Mesodermal cell (in vitro differentiated cells): ENCODE results near the gene CAMK2B.
A peak's percentile ranks its signal among the peaks of the same experiment; 100 is the strongest.

ENCODE experiments used
- H3K27ac ChIP-seq: 2 replicates; pipeline ENCODE4 v1.7.0; 2013; ENCODE audit warnings: mild to moderate bottlenecking, low read depth, low read length, moderate library complexity; ENCODE audit not compliant: severe bottlenecking
- H3K36me3 ChIP-seq: 2 replicates; pipeline ENCODE4 v1.7.1; 2013; ENCODE audit warnings: mild to moderate bottlenecking, low read length, moderate library complexity; ENCODE audit not compliant: control insufficient read depth, insufficient read depth
- H3K4me1 ChIP-seq: one replicate; pipeline ENCODE4 v1.7.1; 2013; ENCODE audit warnings: mild to moderate bottlenecking, low read length; ENCODE audit not compliant: insufficient read depth, control insufficient read depth, poor library complexity, severe bottlenecking
- H3K4me3 ChIP-seq: 2 replicates; pipeline ENCODE4 v1.7.0; 2013; ENCODE audit warnings: low read length, control low read depth, mild to moderate bottlenecking; ENCODE audit not compliant: insufficient read depth, poor library complexity, severe bottlenecking; ENCODE audit errors: extremely low read depth
- H3K9me3 ChIP-seq: 2 replicates; pipeline ENCODE4 v1.7.1; 2013; ENCODE audit warnings: mild to moderate bottlenecking, low read length, moderate library complexity; ENCODE audit not compliant: control insufficient read depth
- WGBS, 2 experiments: methylation state at CpG; one replicate each; pipeline ENCODE4 v1.1.5; 2013; ENCODE audit warnings: missing lambda C conversion rate in 2 of 2; ENCODE audit not compliant: insufficient coverage in 2 of 2; 5-methylcytosine and 5-hydroxymethylcytosine counted together

CAMK2B gene

DNA sequence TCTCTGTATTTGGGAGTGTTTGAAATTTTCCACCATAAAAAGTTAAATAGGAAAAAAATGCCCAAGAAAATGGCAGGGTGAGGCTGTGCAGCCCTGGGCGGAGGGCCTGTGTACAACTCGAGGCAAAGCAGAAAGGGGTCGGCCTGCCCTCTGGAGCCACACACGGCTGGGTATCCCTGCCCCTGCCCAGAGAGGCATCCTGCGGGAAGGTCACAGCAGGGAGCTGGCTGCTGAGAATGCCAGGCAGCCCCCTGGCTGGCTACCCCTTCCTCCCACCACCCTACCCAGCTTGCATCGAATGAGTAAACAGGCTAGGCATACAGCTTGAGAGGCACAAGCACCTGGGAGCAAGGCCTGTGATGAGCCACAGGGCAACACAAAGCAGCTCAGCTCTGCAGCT, 46.1 kb downstream of the CAMK2B start:
- Histone ChIP-seq H3K4me1 (peaks cover 9% of the 10 kb centered on the region), H3K27ac (no peak overlapping the region), H3K36me3 (no peaks in the 10 kb centered on the region), H3K4me3 (no peak overlapping the region), H3K9me3 (no peaks in the 10 kb centered on the region)
- 75 to 77% methylated on average over 5 to 6 of the region's 6 CpGs for WGBS, 2 experiments

DNA sequence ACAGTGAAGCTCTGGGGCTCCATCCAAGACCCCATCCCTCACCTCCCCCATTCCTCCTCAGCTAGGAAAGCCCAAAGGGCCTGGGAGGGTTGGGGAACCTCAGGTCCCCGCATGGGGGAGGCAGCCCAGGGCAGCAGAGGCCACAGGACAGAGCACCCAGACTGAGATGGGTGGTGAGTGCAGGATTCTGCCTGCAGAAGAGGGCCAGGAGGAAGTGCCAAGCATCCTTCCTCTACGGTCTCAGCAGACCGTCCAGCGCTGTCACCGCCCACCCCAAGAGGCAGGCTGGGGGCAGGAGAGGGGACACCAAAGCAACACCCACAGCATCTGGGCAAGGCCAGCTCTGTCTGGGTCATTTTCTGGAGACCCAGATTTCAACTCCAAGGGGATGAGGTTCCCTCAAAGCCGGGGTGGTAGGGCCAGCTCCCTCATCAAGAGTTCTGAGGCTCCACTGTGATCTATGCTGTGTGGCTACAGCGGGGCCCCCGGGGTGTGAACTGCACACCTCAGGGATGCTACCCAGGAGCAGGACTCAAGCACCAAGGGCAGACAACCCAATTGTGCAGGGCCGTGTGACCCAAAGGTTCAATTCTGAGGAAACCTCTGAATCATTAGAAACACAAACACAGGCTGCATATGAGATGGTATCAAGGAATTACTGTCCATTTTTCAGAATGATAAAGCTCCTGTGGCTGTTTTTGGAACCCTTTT, 46.8 kb downstream of the CAMK2B start:
- WGBS, 2 experiments: 89 to 97% methylated on average over 8 to 9 of the region's 9 CpGs
- Histone ChIP-seq H3K27ac (no peak overlapping the region), H3K9me3 (no peaks in the 10 kb centered on the region), H3K4me1 (peaks cover 9% of the 10 kb centered on the region), H3K4me3 (no peak overlapping the region), H3K36me3 (no peaks in the 10 kb centered on the region)

DNA sequence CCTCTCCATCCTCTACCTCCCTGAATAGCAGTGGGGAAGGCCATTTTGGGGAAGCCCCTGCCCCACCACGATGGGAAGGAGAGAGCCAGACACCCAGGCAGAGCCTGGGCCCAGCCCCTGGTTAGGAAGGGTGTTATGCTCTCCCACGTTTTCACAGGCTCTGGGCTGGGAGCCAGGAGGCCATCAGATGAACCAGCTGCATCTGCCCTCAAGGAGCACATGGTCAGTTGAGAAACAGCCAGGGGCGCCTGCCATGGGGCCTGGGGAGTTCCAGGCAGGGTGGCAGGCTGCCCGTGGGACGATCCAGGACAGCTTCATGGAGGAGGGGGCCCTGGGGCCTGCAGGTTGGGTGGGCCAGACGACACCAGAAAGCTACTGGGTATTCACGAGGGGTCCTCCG, 47.5 kb downstream of the CAMK2B start:
- no peaks in the 10 kb centered on the region for H3K36me3 ChIP-seq
- 89 to 91% methylated on average over 7 to 8 of the region's 8 CpGs for WGBS, 2 experiments
- no peak overlapping the region for H3K4me3 ChIP-seq
- H3K4me1 ChIP-seq: peaks cover 9% of the 10 kb centered on the region
- no peak overlapping the region for H3K27ac ChIP-seq
- H3K9me3 ChIP-seq: no peaks in the 10 kb centered on the region

DNA sequence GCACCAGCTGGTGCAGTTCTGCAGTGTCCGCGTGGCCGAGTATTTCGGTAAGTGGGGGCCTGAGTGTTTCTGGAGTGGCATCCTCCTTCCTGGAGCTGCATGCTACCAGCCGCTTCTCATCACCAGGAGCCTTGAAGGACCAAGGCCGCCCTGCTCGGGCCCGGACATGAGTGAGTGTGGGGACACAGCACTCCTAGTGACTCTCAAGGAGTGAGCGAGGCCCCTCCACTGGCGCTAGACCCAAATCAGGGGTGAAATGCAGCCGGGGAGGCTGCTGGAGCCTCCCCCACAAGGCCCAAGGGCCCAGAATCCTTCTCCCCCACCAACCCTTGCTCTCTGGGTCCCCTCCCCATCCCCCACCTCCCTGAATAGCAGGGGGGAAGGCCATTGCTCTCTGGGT, 48.0 kb downstream of the CAMK2B start:
- Histone ChIP-seq H3K27ac (no peak overlapping the region), H3K9me3 (no peaks in the 10 kb centered on the region), H3K36me3 (no peaks in the 10 kb centered on the region), H3K4me1 (peaks cover 9% of the 10 kb centered on the region), H3K4me3 (no peak overlapping the region)
- WGBS, 2 experiments: 94 to 95% methylated on average over 7 to 8 of the region's 11 CpGs

DNA sequence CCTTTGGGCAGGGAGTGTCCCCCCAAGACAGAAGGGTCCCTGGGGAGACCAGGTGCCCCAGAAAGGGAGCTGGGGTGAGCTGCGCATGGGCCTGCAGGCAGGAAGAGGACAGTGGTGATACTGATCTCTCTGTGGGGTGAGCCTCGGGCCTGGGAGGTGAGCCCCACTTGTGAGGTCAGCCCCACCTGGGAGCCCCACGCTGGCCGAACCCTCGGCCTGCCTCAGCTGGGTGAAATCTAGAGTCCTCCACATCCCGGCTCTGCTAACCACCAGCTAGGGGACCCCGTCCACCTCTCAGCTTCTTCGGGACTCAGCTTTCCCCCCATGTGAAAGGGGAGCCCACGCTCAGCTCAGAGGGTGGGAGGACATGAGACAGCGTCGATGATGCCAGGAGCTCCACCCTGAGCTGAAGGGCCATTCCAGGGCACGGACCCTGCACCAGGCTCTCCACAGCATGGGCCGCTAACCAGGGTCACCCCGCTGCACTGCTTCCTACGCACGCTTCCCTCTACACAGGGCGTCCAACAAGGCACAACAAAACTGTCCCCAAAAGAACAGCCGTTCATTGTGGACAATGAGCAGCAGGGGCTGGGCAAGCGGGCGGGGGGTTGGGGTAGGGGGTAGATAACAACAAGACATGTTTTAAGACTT, 48.7 kb downstream of the CAMK2B start:
- H3K9me3 ChIP-seq: no peaks in the 10 kb centered on the region
- 94 to 97% methylated on average over 10 to 14 of the region's 20 CpGs for WGBS, 2 experiments

DNA sequence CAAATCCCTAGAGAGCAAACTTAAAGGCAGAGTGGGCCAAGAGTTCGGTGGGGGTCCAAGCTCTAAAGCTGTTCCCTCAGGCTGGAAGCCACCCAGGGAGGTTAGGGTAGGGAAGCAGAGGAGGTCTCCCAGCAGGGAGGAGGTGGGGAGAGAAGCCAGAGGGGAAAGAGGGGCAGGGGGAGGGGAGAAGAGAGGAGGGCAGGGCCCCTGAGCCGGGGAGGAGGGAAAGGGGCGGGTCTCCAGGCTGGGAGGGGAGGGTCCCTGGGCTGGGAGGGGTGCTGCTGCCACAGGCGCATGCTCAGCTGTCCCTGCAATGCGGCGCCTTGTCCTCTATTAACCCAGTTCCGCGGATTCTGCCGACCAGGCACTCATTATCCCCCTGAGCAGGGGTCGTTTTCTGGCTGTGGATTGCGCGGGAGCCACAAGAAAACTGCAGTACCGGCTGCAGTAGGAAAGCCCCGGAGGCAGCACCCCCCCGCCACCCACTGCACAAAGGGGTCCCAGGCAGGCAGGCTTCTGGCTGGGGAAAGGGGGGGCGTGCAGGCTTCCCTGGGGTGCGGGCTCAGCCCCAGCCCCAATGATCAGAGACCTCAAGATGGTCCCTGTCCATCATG, 49.3 kb downstream of the CAMK2B start:
- Histone ChIP-seq H3K4me1 (peaks cover 9% of the 10 kb centered on the region), H3K36me3 (no peaks in the 10 kb centered on the region), H3K27ac (no peak overlapping the region), H3K4me3 (peak overlapping the region; percentile 28), H3K9me3 (no peaks in the 10 kb centered on the region)
- 15 to 19% methylated on average over 7 to 13 of the region's 17 CpGs for WGBS, 2 experiments

More for the DNA sequence above, 48.7 kb downstream of the CAMK2B start:
- Histone ChIP-seq H3K4me1 (peaks cover 9% of the 10 kb centered on the region), H3K36me3 (no peaks in the 10 kb centered on the region), H3K4me3 (peak overlapping the region; percentile 28), H3K27ac (no peak overlapping the region)

DNA sequence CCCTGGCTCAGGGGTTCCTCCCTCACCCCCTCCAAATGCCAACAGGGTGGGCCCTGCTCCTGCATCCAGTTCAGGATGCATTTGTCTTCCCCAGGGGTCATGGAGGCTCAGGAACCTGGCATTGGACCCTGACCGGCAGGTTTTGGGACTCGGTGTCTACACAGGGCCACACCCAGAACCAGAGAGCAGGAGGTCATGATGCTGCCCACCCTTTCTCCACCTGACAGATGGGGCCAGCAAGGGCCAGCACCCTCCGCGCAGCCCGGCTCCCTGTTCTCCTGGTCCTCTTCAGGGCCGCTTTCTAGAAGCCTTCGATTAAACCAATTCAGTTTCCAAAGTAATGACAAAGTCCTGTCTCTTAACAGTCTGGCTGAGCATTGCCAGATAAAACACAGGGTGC, 50.2 kb downstream of the CAMK2B start:
- 91 to 94% methylated on average over 7 of the region's 7 CpGs for WGBS, 2 experiments
- H3K4me1 ChIP-seq: peaks cover 9% of the 10 kb centered on the region
- H3K36me3 ChIP-seq: no peaks in the 10 kb centered on the region
- H3K27ac ChIP-seq: no peak overlapping the region
- no peak overlapping the region for H3K4me3 ChIP-seq
- no peaks in the 10 kb centered on the region for H3K9me3 ChIP-seq

DNA sequence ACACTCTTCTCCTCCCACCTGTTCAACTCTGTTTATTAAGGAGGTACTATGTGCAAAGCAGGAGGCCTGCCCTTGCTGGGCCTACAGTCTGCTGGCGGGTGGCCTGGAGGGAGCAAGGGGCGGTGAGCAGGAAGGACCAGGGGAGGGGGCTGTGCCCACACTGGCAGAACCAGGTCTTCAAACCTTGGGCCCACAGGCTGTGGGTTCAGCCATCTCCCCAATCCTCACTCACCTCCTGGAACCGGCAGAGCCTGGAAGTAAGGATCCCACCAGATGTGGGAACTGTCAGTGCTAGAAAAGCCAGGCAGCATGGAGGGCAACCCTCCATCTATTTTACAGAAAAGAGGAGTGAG, 50.8 kb downstream of the CAMK2B start:
- Histone ChIP-seq H3K4me1 (peaks cover 9% of the 10 kb centered on the region), H3K36me3 (no peaks in the 10 kb centered on the region), H3K9me3 (no peaks in the 10 kb centered on the region), H3K27ac (no peak overlapping the region), H3K4me3 (no peak overlapping the region)
- 81 to 95% methylated on average over 2 to 3 of the region's 3 CpGs for WGBS, 2 experiments

DNA sequence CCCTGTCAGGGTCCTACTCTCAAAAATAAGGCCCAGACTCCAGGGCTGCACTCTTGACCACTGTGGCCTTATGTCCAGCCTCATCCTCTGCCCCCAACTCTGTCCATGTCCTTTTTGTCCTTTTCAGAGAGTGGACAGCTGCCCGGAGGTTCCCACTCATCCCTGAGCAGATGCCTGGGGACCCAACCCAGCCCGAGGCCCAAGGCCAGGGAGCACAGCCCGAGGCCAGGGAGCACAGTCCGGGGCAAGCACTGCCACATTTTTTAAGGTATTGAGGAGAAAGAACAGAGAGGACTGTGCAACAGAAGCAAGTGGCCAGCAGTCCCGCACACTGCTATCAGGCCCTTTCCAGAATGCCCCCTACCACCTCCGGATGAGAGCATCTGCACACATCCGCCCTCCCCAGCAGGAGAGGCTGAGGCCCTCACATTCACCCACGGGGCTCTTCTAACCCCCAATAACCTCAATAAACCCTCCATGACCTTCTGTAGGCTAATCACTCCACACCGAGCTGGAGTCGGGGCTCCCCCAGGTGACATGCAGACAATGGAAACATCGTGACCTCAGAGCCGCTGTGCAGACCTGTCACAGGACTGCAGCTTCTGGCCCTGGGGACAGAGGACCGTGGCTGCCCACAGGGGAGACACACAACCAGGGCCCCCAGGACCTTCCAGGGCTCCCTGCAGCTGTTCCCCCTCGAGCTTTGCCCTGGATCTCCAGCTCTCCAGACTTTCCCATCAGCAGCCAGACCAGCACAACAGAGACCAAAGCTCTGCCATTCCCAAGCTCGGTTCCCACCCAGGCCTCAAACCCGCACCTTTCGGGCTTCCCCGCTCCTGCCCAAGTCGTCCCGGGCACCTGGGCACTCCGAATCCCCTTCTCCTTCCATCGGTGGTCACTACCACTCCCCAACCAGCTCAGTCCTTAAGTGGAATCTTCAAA, 51.4 kb downstream of the CAMK2B start:
- WGBS, 2 experiments: 92 to 93% methylated on average over 18 to 19 of the region's 22 CpGs
- Histone ChIP-seq H3K36me3 (no peaks in the 10 kb centered on the region), H3K9me3 (no peaks in the 10 kb centered on the region), H3K4me1 (peaks cover 9% of the 10 kb centered on the region), H3K4me3 (no peak overlapping the region), H3K27ac (no peak overlapping the region)

DNA sequence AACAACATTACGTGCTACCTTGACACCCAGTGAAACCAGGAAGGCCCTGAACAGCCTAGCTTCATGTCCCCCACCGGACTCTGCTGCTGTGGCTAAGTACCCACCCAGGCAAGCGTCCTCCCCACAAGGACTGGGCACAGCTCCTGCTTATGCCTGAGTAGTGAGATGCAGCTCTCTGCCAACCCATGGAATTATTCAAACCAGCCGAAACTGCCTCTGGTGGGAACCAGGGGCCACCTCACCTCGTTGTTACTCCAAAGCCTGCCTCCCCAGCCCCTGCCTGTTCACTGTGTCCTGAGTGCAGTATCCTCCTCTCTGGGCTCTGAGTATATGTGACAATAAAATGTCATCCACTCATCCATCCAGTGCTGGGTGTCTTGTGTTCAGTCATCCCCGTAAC, 52.4 kb downstream of the CAMK2B start:
- no peaks in the 10 kb centered on the region for H3K9me3 ChIP-seq
- H3K36me3 ChIP-seq: no peaks in the 10 kb centered on the region
- no peak overlapping the region for H3K4me3 ChIP-seq
- H3K27ac ChIP-seq: no peak overlapping the region
- H3K4me1 ChIP-seq: peaks cover 9% of the 10 kb centered on the region
- WGBS, 2 experiments: 83 to 84% methylated on average over 5 to 6 of the region's 6 CpGs
